Neural crest cell (in vitro differentiated cells): ENCODE results near the gene BNIP5. TPM values are rescaled to one million over a fixed set of nuclear protein-coding genes. Genes with fewer than 3 reads are reported as not detected.
"Not testable (repeated sequence)": the region's sequence is repeated elsewhere in the genome, so short reads cannot be mapped to it uniquely, and the experiment has no call there.

ENCODE experiments used
- DNase-seq: peaks from one replicate; pipeline ENCODE4 v3.0.0; 2021; ENCODE audit warnings: low read depth, mixed read lengths, low spot score
- H3K27ac Mint-ChIP-seq: one replicate; pipeline ENCODE4 v1.8.0; 2021; ENCODE audit warnings: mild to moderate bottlenecking, mixed read lengths; ENCODE audit not compliant: unreplicated experiment
- H3K27me3 Mint-ChIP-seq: 2 replicates; pipeline ENCODE4 v1.8.0; 2021; ENCODE audit warnings: low read depth, mild to moderate bottlenecking, mixed read lengths
- H3K36me3 Mint-ChIP-seq: 2 replicates; pipeline ENCODE4 v1.8.0; 2021; ENCODE audit warnings: low read depth, mild to moderate bottlenecking, mixed read lengths
- H3K4me1 Mint-ChIP-seq: 2 replicates; pipeline ENCODE4 v1.8.0; 2021; ENCODE audit warnings: mixed read lengths
- H3K4me3 Mint-ChIP-seq: one replicate; pipeline ENCODE4 v1.8.0; 2021; ENCODE audit warnings: mild to moderate bottlenecking, mixed read lengths
- H3K9me3 Mint-ChIP-seq: 2 replicates; pipeline ENCODE4 v1.8.0; 2021; ENCODE audit warnings: mixed read lengths
- CTCF ChIP-seq: fragments of 200-600 bp; sonication (generic); conservative IDR thresholded peaks from 2 replicates; pipeline ENCODE4 v1.5.0; 2021; ENCODE audit warnings: antibody characterized with exemption, mild to moderate bottlenecking
- total RNA-seq: library from RNA; stranded (reverse); gene quantifications from 2 replicates; pipeline ENCODE4 v1.2.1, GENCODE V29; 2021

Gene BNIP5
- total RNA-seq, 1 donor from 2014 or later = not detected

- peaks cover 28% of the 10 kb centered on the region for H3K4me1 Mint-ChIP-seq
- no peak overlapping the region for H3K27ac Mint-ChIP-seq
- no peaks in the 10 kb centered on the region for H3K36me3 Mint-ChIP-seq
- H3K9me3 Mint-ChIP-seq = no peaks in the 10 kb centered on the region
- TF ChIP-seq CTCF = no peak
- no peak for DNase-seq
- peaks cover 31% of the 10 kb centered on the region for H3K27me3 Mint-ChIP-seq
- H3K4me3 Mint-ChIP-seq = no peak overlapping the region
These were observed 2.5 kb upstream of the BNIP5 start for GRCh38 chr6:36339146-36339545.

DNA sequence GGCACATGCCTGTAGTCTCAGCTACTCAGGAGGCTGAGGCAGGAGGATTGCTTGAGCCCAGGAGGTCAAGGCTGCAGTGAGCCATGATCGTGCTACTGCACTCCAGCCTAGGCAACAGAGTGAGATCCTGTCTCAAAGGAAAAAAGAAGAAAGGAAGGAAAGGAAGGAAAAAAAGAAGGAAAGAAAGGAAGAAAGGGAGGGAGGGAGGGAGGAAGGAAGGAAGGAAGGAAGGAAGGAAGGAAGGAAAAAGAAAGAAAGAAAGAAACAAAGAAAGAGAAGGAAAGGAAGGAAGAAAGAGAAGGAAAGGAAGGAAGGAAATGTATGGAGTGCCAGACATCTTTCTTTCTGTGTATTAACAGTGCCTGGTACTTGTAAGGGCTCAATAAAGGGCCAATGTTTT, 1.5 kb upstream of the BNIP5 start:
- peaks cover 33% of the 10 kb centered on the region for H3K4me1 Mint-ChIP-seq
- H3K27ac Mint-ChIP-seq, H3K9me3 Mint-ChIP-seq, H3K36me3 Mint-ChIP-seq, H3K4me3 Mint-ChIP-seq, DNase-seq: not testable (repeated sequence)
- H3K27me3 Mint-ChIP-seq = peaks cover 31% of the 10 kb centered on the region

GRCh38 chr6:36337814-36338213, 1.1 kb upstream of the BNIP5 start:
- Mint-ChIP-seq H3K36me3 (no peaks in the 10 kb centered on the region), H3K4me3 (no peak overlapping the region), H3K4me1 (peaks cover 37% of the 10 kb centered on the region), H3K27me3 (peaks cover 31% of the 10 kb centered on the region), H3K9me3 (no peaks in the 10 kb centered on the region), H3K27ac (no peak overlapping the region)
- no peak for TF ChIP-seq CTCF
- no peak for DNase-seq

- Mint-ChIP-seq H3K9me3 (no peaks in the 10 kb centered on the region), H3K27me3 (peaks cover 33% of the 10 kb centered on the region), H3K36me3 (no peaks in the 10 kb centered on the region), H3K27ac (no peak overlapping the region), H3K4me3 (no peak overlapping the region), H3K4me1 (peaks cover 45% of the 10 kb centered on the region)
- DNase-seq = no peak
- no peak for TF ChIP-seq CTCF
These were observed 429 bp downstream of the BNIP5 start for GRCh38 chr6:36336208-36336710.

DNA sequence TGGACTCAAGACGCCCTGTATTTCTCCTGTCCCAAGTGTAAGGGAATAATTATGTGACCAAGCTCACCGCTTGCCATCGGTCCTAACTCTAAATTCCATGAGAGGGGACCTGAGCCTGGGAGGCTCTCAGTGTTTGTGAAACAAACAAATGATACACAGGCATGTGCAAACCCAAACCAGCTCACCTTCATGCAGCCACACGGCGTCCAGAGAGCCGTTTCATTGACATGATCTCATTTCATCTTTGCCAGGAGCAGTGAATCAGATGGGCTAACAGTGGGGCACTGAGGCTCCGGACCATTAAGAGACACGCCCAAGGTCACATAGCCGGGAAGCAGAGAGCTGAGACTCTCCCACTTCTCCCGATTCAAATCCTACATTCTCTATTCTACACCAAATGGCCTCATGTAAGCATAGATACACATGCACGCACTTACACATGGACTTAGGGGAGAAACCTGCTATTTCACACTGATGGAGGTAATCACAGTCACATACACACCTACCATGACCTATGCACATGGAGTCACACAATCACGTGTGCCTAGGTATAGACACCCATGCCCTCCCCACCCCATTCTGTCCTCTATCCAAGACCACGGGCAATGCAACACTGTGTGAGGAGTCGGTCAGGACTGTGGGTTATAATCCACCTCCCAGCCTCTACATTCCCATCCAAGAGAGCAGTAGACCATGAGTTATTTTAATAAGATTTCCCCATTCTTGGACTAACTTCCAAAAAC, 1.1 kb downstream of the BNIP5 start:
- no peak for DNase-seq
- H3K4me3 Mint-ChIP-seq = no peak overlapping the region
- H3K36me3 Mint-ChIP-seq = no peaks in the 10 kb centered on the region
- H3K27me3 Mint-ChIP-seq = peaks cover 29% of the 10 kb centered on the region
- H3K27ac Mint-ChIP-seq = no peak overlapping the region
- no peak for TF ChIP-seq CTCF
- no peaks in the 10 kb centered on the region for H3K9me3 Mint-ChIP-seq
- peaks cover 41% of the 10 kb centered on the region for H3K4me1 Mint-ChIP-seq

DNA sequence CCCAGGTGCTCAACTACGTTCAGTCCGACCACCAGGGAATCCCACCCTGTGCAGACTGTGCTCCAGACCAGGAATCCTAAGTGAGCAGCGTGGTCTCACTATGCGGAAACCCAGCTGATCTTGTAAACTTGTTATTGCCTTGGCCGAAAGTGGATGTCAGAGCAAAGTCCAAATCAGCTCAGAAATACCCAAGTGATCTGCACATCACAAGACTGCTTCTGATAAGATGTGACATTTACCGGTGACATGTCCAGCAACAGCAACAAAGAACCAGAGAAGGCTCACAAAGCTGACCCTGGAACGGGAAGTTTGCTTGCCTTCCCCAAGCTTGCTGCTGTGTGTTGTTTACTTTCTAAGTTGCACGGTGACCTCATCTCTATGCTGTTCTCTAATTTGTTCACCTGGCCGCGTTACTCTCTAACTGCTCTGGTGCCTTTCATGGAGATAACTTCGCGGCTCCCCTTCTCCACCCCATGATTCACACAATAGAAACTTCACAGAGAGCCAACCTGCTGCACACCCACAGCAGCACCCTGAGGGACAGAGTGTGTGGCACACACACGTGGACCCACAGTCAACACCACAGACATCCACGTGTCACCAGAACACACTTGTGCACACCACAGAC, 1.7 kb downstream of the BNIP5 start:
- no peak overlapping the region for H3K4me3 Mint-ChIP-seq
- no peak for DNase-seq
- peaks cover 22% of the 10 kb centered on the region for H3K27me3 Mint-ChIP-seq
- no peaks in the 10 kb centered on the region for H3K9me3 Mint-ChIP-seq
- no peak for TF ChIP-seq CTCF
- H3K36me3 Mint-ChIP-seq = no peaks in the 10 kb centered on the region
- H3K4me1 Mint-ChIP-seq = peaks cover 34% of the 10 kb centered on the region
- H3K27ac Mint-ChIP-seq = no peak overlapping the region
